IPS-NIHi7 (cell line): ENCODE data around the gene TRIM24.
"Not testable (repeated sequence)": the region's sequence is repeated elsewhere in the genome, so short reads cannot be mapped to it uniquely, and the experiment has no call there.

Experiments
- DNase-seq: peaks from one replicate; pipeline ENCODE4 v3.0.0; 2012; ENCODE audit warnings: mixed read lengths; ENCODE audit errors: extremely low spot score

The TRIM24 gene

DNA sequence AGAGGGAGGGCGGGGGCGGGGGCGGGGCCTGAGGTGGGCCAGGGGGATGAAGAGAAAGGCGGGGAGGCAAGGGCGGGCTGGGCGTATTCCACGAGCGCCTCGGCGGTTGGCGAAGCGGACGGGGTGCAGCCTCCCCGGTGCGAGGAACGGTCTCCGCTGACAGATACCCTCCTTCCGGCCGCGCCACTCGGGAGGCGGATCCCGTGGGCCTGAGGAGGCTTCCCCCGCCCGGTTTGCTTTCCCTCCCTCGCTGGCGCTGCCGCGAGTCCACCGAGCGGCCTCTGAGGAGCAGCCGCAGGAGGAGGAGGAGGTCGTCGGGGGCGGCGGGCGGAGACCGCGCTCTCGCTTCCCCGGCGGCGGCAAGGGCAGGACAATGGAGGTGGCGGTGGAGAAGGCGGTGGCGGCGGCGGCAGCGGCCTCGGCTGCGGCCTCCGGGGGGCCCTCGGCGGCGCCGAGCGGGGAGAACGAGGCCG, at the start of gene TRIM24:
TSS of gene TRIM24 (plus strand) at position 84 of the 473 bp plus-strand sequence. CDS start at position 374, 290 bp downstream.
- DNase-seq, result no peak

DNA sequence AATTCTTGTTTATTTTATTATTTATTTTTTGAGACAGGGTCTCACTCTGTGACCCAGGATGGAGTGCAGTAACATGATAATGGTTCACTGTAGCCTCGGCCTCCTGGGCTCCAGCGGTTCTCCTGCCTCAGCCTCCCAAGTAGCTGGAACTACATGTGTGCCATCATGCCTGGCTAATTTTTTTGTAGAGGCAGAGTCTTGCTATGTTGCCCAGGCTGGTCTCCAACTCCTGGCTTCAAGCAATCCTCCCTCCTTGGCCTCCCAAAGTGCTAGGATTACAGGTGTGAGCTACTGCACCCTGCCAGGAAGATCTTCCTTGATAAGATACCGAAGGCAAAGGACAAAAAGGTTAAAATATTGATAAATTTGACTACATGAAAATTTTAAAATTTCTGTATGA, 48.0 kb upstream of the TRIM24 start:
- not testable (repeated sequence) for DNase-seq

- DNase-seq, result not testable (repeated sequence)
Observed at GRCh38 chr7:138412921-138413320, 47.1 kb upstream of the TRIM24 start.

- DNase-seq, result no peak
Observed at GRCh38 chr7:138417078-138417700, 42.9 kb upstream of the TRIM24 start.

DNA sequence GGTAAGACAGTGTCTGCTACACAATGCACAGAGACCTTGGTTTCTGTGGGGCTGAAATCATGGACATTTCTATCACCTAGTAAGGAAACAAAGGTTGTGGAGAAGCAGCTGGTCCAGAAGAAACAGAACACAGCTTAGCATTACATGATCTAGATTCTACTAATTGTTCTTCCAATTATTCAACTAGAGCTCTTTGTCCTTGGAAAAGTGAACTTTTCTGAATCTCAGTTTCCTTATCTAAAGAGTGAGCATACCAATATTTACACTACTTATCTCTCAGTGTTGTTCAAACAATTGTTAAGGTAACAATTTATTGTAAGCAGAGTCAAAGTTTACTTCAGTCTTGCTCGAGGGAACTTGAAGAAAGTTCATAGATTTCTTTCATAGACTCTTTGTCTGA, 42.3 kb upstream of the TRIM24 start:
- DNase-seq, result no peak

DNA sequence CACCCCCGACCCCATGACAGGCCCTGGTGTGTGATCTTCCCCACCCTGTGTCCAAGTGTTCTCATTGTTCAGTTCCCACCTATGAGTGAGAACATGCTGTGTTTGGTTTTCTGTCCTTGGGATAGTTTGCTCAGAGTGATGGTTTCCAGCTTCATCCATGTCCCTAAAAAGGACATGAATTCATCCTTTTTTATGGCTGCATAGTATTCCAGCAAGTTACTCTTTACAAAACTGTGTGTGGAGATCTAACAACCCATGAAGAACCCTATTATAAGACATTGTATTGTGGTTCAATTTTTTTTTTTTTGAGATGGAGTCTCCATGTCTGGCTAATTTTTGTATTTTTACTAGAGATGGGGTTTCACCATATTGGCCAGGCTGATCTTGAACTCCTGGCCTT, 41.7 kb upstream of the TRIM24 start:
- DNase-seq, result not testable (repeated sequence)

DNA sequence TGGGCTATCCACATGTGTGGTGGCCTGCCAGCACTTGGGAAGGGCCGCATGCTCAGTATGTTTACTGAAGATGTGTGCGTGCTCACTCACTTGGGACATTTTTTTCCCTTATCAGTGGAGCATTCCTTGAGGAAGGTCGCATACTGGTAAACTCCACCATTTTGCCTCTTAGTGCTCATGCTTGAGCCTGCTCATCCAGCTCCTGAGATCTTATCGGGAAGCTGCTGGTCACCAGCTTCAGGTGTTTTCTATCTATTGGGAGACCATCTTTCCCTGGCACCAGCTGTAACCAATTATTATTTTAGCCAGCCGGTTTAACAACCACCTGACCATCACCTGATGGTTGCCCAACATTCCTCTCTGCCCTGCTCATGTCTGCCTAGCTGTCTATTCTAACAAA, 35.0 kb upstream of the TRIM24 start:
- no peak for DNase-seq

DNA sequence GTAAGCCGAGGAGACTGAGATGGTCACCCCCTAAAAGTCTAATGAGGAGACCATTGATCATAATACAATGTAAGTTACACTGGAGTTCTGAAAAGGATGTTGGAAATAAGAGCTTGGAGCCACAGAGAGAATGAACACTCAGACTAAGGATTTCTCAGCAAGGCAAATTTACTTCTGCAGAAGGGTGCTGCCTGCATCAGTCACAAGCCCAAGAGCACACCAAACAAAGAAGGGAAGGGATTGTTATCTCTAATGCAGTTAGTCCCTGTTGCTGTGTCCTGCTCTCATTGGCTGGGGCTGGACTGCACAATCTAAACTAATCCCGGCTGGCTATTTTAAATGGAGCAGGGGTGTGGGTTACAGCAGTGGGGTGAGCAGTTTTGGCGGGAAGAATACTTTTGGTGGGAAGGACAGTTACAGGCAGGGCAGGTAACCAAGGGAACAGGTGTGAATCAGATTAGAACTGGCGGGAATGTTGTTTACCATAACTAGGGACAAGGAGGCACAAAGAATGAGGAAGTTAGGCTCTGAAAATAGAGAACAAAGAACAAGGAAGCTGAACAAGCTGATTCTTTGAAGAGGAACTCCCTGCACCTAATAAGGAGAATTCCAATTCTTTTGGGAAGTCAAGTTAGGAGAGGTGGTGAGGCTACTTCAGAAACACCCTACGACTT, 30.3 kb upstream of the TRIM24 start:
- no peak for DNase-seq

GRCh38 chr7:138431517-138431916, 28.5 kb upstream of the TRIM24 start:
- no peak for DNase-seq

DNA sequence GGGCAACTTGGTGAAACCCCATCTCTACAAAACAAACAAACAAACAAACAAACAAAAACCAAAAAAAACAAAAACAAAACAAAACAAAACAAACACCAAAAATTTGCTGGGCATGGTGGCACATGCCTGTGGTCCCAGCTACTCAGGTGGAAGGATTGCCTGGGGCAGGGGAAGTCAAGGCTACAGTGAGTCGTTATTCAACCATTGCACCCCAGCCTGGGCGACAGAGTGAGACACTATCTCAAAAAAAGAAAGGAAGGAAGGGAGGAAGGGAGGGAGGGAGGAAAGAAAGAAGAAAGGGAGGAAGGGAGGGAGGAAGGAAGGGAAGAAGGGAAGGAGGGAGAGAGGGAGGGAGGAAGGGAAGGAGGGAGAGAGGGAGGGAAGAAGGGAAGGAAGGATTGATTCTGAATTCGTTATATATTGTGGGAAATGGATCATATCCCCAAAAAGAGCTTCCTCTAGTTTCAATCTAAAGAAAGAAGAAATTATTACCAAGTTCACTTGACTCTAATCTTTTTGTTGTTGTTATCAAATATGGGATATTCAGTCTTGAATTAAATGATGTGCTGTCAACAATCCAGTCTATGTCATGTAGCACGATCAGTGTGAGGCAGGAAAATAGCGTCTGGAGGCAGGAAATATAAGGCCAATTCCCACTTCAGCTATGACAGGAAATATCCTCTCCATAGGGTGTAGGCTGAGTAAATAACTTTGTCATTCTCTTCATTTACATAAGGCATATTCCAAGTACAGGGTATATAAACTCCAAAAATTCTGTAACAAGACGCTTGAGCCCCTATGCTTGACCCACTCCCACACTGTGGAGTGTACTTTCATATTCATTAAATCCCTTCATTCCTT, 26.2 kb upstream of the TRIM24 start:
- no peak for DNase-seq

GRCh38 chr7:138434597-138435019, 25.5 kb upstream of the TRIM24 start:
- DNase-seq, result peak; percentile 10

DNA sequence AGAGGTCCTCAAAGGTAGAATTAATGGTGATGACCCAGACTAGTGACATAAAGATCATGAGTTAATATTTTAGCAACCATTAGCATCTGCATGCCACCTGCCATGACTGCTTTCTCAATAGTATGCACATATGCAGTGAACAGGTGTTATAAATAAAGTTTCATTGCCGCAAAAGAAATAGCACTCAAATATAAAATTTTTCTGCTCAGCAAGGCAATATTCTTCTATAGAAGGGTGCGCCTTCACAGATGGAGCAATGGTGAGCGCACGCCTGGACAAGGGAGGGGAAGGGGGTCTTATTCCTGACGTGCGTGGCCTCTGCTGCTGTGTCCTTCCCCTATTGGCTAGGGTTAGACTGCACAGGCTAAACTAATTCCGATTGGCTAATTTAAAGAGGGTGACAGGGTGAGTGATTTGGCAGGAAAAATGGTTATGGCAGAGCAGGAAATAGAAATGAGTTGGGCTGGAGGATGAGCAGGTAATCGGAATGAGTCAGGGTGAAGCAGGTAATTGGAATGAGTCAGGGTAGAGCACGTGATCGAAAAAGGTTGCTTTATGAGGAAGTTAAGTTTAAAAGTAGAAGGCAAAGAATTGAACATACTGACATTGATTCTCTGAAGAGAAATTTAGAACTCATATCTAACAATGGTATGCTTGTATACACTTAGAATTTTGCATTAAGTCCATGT, 24.7 kb upstream of the TRIM24 start:
- no peak for DNase-seq

DNA sequence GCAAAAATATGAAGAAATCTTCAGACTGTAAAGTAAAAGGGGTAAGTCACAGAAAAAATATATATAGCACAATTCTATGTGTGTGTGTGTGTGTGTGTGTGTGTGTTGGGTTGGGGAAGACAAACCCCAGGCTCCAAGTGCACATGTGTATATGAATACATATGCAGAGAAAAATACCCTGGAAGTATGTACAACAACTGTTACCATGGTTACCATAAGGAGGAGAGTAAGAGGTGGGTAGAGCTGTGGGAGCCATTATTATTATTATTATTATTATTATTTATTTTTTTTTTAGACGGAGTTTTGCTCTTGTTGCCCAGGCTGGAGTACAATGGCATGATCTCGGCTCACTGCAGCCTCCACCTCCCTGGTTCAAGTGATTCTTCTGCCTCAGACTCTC, 23.7 kb upstream of the TRIM24 start:
- no peak for DNase-seq

- DNase-seq, result no peak
Observed at GRCh38 chr7:138440460-138440859, 19.6 kb upstream of the TRIM24 start.

GRCh38 chr7:138442822-138443221, 17.2 kb upstream of the TRIM24 start:
- DNase-seq, result no peak

- DNase-seq, result peak; percentile 21
Observed at GRCh38 chr7:138449580-138449979, 10.5 kb upstream of the TRIM24 start.

DNA sequence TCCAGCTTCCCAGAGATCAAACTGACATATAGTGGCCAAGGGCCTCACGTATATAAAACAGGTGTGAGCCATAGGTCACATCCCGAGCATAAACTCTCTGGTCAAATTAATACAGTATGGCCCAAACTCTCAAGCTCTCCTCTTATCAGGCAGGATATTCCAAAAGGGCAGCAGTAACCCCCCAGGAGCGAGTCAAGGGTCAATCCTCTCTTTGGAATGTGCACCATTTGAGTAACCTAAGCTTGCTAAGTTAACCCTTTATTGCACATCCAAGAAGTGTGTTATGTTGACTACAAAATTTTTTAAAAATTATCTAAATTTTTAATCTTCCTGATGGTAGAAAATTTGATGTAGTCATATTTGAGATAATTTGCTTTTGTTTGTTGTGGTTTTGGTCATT, 4.5 kb upstream of the TRIM24 start:
- DNase-seq, result no peak

DNA sequence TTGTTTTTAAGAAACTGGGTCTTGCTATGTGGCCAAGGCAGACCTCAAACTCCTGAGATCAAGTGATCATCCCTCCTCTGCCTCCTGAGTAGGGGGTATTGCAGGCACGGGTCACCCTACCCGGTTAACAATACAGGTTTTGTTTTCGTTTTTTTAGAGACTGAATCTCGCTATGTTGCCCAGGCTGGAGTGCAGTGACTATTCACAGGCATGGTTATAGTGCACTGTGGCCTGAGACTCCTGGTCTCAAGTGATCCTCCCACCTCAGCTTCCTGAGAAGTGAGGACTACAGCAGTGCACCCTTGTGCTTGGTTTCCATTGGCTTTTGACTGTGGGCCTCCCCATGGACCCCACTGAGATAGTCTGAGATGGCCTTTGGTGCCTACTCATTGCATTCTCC, 3.8 kb upstream of the TRIM24 start:
- DNase-seq, result no peak

GRCh38 chr7:138458576-138459412, 1.3 kb upstream of the TRIM24 start:
- DNase-seq, result peak; percentile 69

DNA sequence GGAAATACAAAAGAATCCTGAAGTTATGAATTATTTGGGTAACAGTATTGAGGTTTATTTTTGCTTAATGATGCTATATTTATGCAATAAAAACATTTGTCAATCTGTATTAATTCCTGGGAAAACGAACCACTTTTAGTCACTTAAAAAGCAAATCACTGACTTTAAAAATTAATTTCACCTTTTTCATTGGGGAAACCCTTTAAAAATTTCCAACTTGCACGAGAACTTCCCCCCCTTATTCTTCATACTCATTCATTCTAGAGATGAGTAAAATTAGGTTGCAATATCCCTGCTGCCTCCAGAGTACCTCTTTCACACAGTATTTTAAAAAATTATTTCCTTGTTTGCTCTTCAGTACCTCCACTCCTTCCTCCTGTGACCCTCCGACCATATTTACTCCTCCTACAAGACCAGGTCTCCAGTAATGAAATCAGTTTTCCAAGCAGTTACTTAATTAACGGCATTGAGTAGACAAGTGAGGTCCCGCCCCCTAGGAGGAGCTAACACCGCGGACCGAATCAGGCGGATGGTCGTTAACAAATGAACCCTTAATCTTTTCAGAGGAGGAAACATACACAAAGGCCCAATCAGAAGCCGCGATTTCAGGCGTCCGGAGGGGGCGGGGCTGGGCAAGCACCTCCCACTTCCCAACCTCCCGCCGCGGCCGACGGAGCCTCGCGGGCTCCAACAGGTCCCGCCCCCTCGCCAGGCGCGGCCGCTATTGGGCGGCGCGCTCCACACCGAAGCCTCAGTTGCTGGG, 465 bp upstream of the TRIM24 start:
- DNase-seq, result peak; percentile 95
